ENCODE results near the gene DDN. TPM values are rescaled to one million over a fixed set of nuclear protein-coding genes. Genes with fewer than 3 reads are reported as not detected.

DDN gene
- total RNA-seq, 1 experiment from 2014 or later: 0.35 TPM

- no peaks in the 10 kb centered on the region for H3K79me1 ChIP-seq (ENCODE audit: insufficient read depth, low read depth, low read length, poor library complexity, severe bottlenecking)
- H2BK5ac ChIP-seq (ENCODE audit: insufficient read length, low read length): no peak overlapping the region
- H2BK12ac ChIP-seq (ENCODE audit: insufficient read length, low read depth, low read length): no peak overlapping the region
- no CpG with 5 or more reads among the region's 21 CpGs for WGBS (ENCODE audit: extremely low coverage, insufficient read length, low lambda C conversion rate)
- 0 out of 5 replicates have a peak overlapping the region, but pooled peaks of 1 of the 2 experiments have one; percentile 14 for H3K4me3 Mint-ChIP-seq
- DNase-seq: no peak
- H3K9me3 Mint-ChIP-seq: no peaks in the 10 kb centered on the region
- H3K9ac ChIP-seq (ENCODE audit: extremely low read depth, insufficient read length, low read length): no peak overlapping the region
- no peak overlapping the region for H2BK15ac ChIP-seq (ENCODE audit: low read depth, low read length)
- H3K27me3 ChIP-seq (ENCODE audit: insufficient read depth, low read length): no peaks in the 10 kb centered on the region; the same call in 1 of the 2 replicates
- H3K27ac ChIP-seq (ENCODE audit: insufficient read length, low read depth, low read length): no peak overlapping the region
- TF ChIP-seq CTCF (conservative IDR thresholded peaks at IDR 0.05): no peak
- no peak overlapping the region for H4K8ac ChIP-seq (replicated peaks; ENCODE audit: insufficient read length, low read depth, low read length)
- no peak overlapping the region for H3K18ac ChIP-seq (ENCODE audit: insufficient read length, low read depth, low read length)
- H3K79me2 ChIP-seq (ENCODE audit: insufficient read depth, low read length): no peaks in the 10 kb centered on the region
- H3K4me2 ChIP-seq (ENCODE audit: insufficient read depth, insufficient read length, low read length): no peak overlapping the region
- no peak overlapping the region for H3K14ac ChIP-seq (ENCODE audit: insufficient read depth, low read length)
- no peak overlapping the region for H2AFZ ChIP-seq (ENCODE audit: low read length)
- H4K20me1 ChIP-seq (ENCODE audit: control insufficient read depth, insufficient read depth, insufficient read length): no peaks in the 10 kb centered on the region
- H3K4me1 ChIP-seq (ENCODE audit: insufficient read depth, low read length): no peaks in the 10 kb centered on the region
- no peaks in the 10 kb centered on the region for H3K23me2 ChIP-seq (ENCODE audit: insufficient read length, low read depth, low read length, poor library complexity, severe bottlenecking)
- no peak overlapping the region for H4K91ac ChIP-seq (ENCODE audit: insufficient read length, low read depth, low read length)
- no peak overlapping the region for H3K23ac ChIP-seq (ENCODE audit: insufficient read length, low read depth, low read length)
- H3T11ph ChIP-seq (ENCODE audit: low read length): no peak overlapping the region
- no peak overlapping the region for H2BK120ac ChIP-seq (ENCODE audit: low read depth, low read length, poor library complexity, severe bottlenecking)
- no peaks in the 10 kb centered on the region for H3K4me1 Mint-ChIP-seq
- no peak overlapping the region for H3K4ac ChIP-seq (ENCODE audit: low read depth, low read length)
- no peaks in the 10 kb centered on the region for H3K9me3 ChIP-seq (ENCODE audit: control insufficient read depth, low read depth, low read length)
- H3K56ac ChIP-seq (ENCODE audit: insufficient read length, low read depth, low read length): no peak overlapping the region
- H3K36me3 Mint-ChIP-seq (ENCODE audit: insufficient read depth in 1 of 3, low read depth in 3 of 3): peaks cover 48 to 95% (median 90%) of the 10 kb centered on the region in 3 experiments
- H3K27ac Mint-ChIP-seq: no peak overlapping the region
- no peak overlapping the region for H4K5ac ChIP-seq (ENCODE audit: insufficient read length, low read depth, low read length)
- H2BK20ac ChIP-seq (ENCODE audit: low read depth, low read length, poor library complexity, severe bottlenecking): no peak overlapping the region
- no peaks in the 10 kb centered on the region; the same call in 1 of the 2 replicates for H3K27me3 Mint-ChIP-seq (ENCODE audit: low read depth)
- H2AK5ac ChIP-seq (ENCODE audit: insufficient read length, low read length): no peak overlapping the region
Observed at GRCh38 chr12:49026101-49026500, 26.9 kb upstream of the DDN start.
